MM.1S (cell line): ENCODE data around the gene PSD2.

Experiments used
- DNase-seq: peaks from one replicate; pipeline ENCODE4 v3.0.0-alpha.2; 2015
- H2AFZ ChIP-seq: fragments of 300-600 bp; sonication (generic); 2 replicates; pipeline ENCODE4 v1.6.0; 2016; ENCODE audit warnings: antibody characterized with exemption, low read length
- H3F3A ChIP-seq: fragments of 300-600 bp; sonication (generic); 2 replicates; pipeline ENCODE4 v1.6.1; 2016; ENCODE audit warnings: mild to moderate bottlenecking, antibody characterized with exemption, low read length, moderate library complexity, mixed read lengths; ENCODE audit not compliant: insufficient read depth
- H3K27ac ChIP-seq: fragments of 300-600 bp; sonication (generic); 2 replicates; pipeline ENCODE4 v1.5.1; 2016; ENCODE audit warnings: mild to moderate bottlenecking, low read length
- H3K27me3 ChIP-seq: fragments of 300-600 bp; sonication (generic); replicated peaks from 2 replicates; pipeline ENCODE4 v1.6.0; 2016; ENCODE audit warnings: low read length; ENCODE audit not compliant: insufficient read depth
- H3K36me3 ChIP-seq: fragments of 300-600 bp; sonication (generic); replicated peaks from 2 replicates; pipeline ENCODE4 v1.6.1; 2016; ENCODE audit warnings: mild to moderate bottlenecking, low read length, mixed read lengths; ENCODE audit not compliant: insufficient read depth
- H3K4me1 ChIP-seq: fragments of 300-600 bp; sonication (generic); 2 replicates; pipeline ENCODE4 v1.6.1; 2016; ENCODE audit warnings: low read length, mixed read lengths
- H3K4me2 ChIP-seq: fragments of 300-600 bp; sonication (generic); 2 replicates; pipeline ENCODE4 v1.6.0; 2016; ENCODE audit warnings: low read depth, low read length
- H3K4me3 ChIP-seq: fragments of 300-600 bp; sonication (generic); 2 replicates; pipeline ENCODE4 v1.5.1; 2016; ENCODE audit warnings: low read length, mixed read lengths
- H3K79me2 ChIP-seq: fragments of 300-600 bp; sonication (generic); 2 replicates; pipeline ENCODE4 v1.6.1; 2016; ENCODE audit warnings: mixed run types, low read length, mixed read lengths
- H3K9ac ChIP-seq: fragments of 300-600 bp; sonication (generic); 2 replicates; pipeline ENCODE4 v1.6.1; 2016; ENCODE audit warnings: low read length, mixed read lengths
- H3K9me2 ChIP-seq: fragments of 300-600 bp; sonication (generic); replicated peaks from 2 replicates; pipeline ENCODE4 v1.6.1; 2016; ENCODE audit warnings: mild to moderate bottlenecking, low read length, mixed read lengths; ENCODE audit not compliant: insufficient read depth
- H3K9me3 ChIP-seq: fragments of 300-600 bp; sonication (generic); replicated peaks from 2 replicates; pipeline ENCODE4 v1.6.1; 2016; ENCODE audit warnings: mild to moderate bottlenecking, low read length, mixed read lengths; ENCODE audit not compliant: insufficient read depth
- H4K20me1 ChIP-seq: fragments of 300-600 bp; sonication (generic); 2 replicates; pipeline ENCODE4 v1.6.1; 2016; ENCODE audit warnings: mild to moderate bottlenecking, low read length, moderate library complexity, mixed read lengths; ENCODE audit not compliant: insufficient read depth
- EZH2 ChIP-seq: fragments of 300-600 bp; sonication (generic); optimal IDR thresholded peaks from 2 replicates; pipeline ENCODE3; 2017; ENCODE audit warnings: low read depth, mild to moderate bottlenecking, antibody characterized with exemption, low read length, mixed read lengths
- EZH2phosphoT487 ChIP-seq: fragments of 300-600 bp; sonication (generic); IDR thresholded peaks from 2 replicates; pipeline ENCODE4 v1.6.1; 2018; ENCODE audit warnings: antibody characterized with exemption, low read length
- TF ChIP-seq, protein P1 (sequence below): fragments of 300-600 bp; sonication (generic); IDR thresholded peaks from 2 replicates; pipeline ENCODE4 v1.5.1; 2016; ENCODE audit warnings: antibody characterized with exemption, low read length, mixed read lengths

The PSD2 gene

GRCh38 chr5:139755892-139756671 is 39.5 kb upstream of the PSD2 start:
- no peak overlapping the region for H3K4me3 ChIP-seq
- no peaks in the 10 kb centered on the region for H3K4me1 ChIP-seq
- H3K9me2 ChIP-seq: no peaks in the 10 kb centered on the region
- H3K36me3 ChIP-seq: no peaks in the 10 kb centered on the region
- no peak overlapping the region for H3K27ac ChIP-seq
- no peaks in the 10 kb centered on the region for H3K9me3 ChIP-seq
- no peaks in the 10 kb centered on the region for H3K79me2 ChIP-seq
- no peaks in the 10 kb centered on the region for H4K20me1 ChIP-seq
- TF ChIP-seq, protein P1, sequence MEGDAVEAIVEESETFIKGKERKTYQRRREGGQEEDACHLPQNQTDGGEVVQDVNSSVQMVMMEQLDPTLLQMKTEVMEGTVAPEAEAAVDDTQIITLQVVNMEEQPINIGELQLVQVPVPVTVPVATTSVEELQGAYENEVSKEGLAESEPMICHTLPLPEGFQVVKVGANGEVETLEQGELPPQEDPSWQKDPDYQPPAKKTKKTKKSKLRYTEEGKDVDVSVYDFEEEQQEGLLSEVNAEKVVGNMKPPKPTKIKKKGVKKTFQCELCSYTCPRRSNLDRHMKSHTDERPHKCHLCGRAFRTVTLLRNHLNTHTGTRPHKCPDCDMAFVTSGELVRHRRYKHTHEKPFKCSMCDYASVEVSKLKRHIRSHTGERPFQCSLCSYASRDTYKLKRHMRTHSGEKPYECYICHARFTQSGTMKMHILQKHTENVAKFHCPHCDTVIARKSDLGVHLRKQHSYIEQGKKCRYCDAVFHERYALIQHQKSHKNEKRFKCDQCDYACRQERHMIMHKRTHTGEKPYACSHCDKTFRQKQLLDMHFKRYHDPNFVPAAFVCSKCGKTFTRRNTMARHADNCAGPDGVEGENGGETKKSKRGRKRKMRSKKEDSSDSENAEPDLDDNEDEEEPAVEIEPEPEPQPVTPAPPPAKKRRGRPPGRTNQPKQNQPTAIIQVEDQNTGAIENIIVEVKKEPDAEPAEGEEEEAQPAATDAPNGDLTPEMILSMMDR: no peak
- TF ChIP-seq EZH2phosphoT487: no peak
- peak; percentile 27 for TF ChIP-seq EZH2
- no peak for DNase-seq
- no peak overlapping the region for H3K9ac ChIP-seq
- H2AFZ ChIP-seq: no peak overlapping the region
- peaks cover 29% of the 10 kb centered on the region for H3K27me3 ChIP-seq
- H3K4me2 ChIP-seq: no peak overlapping the region
- no peaks in the 10 kb centered on the region for H3F3A ChIP-seq

GRCh38 chr5:139756971-139757370 is 38.6 kb upstream of the PSD2 start:
- Histone ChIP-seq H3K27me3 (peaks cover 27% of the 10 kb centered on the region), H3K4me1 (no peaks in the 10 kb centered on the region), H3K9ac (no peak overlapping the region), H3K9me3 (no peaks in the 10 kb centered on the region), H3K79me2 (no peaks in the 10 kb centered on the region), H4K20me1 (no peaks in the 10 kb centered on the region), H3K9me2 (no peaks in the 10 kb centered on the region), H2AFZ (no peak overlapping the region), H3K4me3 (no peak overlapping the region), H3F3A (no peaks in the 10 kb centered on the region), H3K36me3 (no peaks in the 10 kb centered on the region), H3K4me2 (no peak overlapping the region), H3K27ac (no peak overlapping the region)
- DNase-seq: no peak
- TF ChIP-seq EZH2 (no peak), EZH2phosphoT487 (no peak)
- TF ChIP-seq, protein P1: no peak

GRCh38 chr5:139757727-139758509 is 37.7 kb upstream of the PSD2 start:
- no peaks in the 10 kb centered on the region for H3F3A ChIP-seq
- no peaks in the 10 kb centered on the region for H4K20me1 ChIP-seq
- no peaks in the 10 kb centered on the region for H3K36me3 ChIP-seq
- DNase-seq: no peak
- no peak overlapping the region for H3K27ac ChIP-seq
- TF ChIP-seq EZH2: no peak
- TF ChIP-seq, protein P1: no peak
- TF ChIP-seq EZH2phosphoT487: no peak
- no peaks in the 10 kb centered on the region for H3K9me2 ChIP-seq
- H3K79me2 ChIP-seq: no peaks in the 10 kb centered on the region
- no peak overlapping the region for H3K4me2 ChIP-seq
- no peaks in the 10 kb centered on the region for H3K4me1 ChIP-seq
- H3K4me3 ChIP-seq: no peak overlapping the region
- H3K9me3 ChIP-seq: no peaks in the 10 kb centered on the region
- H2AFZ ChIP-seq: no peak overlapping the region
- peaks cover 30% of the 10 kb centered on the region for H3K27me3 ChIP-seq
- H3K9ac ChIP-seq: no peak overlapping the region
